Lower leg skin (tissue), 4 donors: Measurements from ENCODE around the gene CUTA. TPM values are rescaled to one million over a fixed set of nuclear protein-coding genes. Genes with fewer than 3 reads are reported as not detected.

Experiments
- DNase-seq, 2 donors: peaks; one replicate each; pipeline ENCODE4 v3.0.0-alpha.2; 2019; ENCODE audit warnings: low spot score in 2 of 2
- H3K4me3 ChIP-seq: fragments of 200-600 bp; sonication (generic); 2 replicates; pipeline ENCODE4 v1.5.1; 2017; ENCODE audit warnings: mild to moderate bottlenecking, low read depth; ENCODE audit not compliant: poor library complexity, severe bottlenecking
- POLR2A ChIP-seq, 2 donors: fragments of 450-650 bp; IDR thresholded peaks; one replicate each; pipeline ENCODE4 v1.6.1; 2016 to 2017; ENCODE audit warnings: antibody characterized with exemption in 2 of 2, mild to moderate bottlenecking in 1 of 2, moderate library complexity in 1 of 2
- WGBS, 2 donors: methylation state at CpG; one replicate each; pipeline ENCODE4 v1.1.5; 2018; 5-methylcytosine and 5-hydroxymethylcytosine counted together
- intact Hi-C: fragments of 100-400 bp; cut with DNase I; formaldehyde crosslinking; loops from one replicate; pipeline ENCODE4 v1.15.0; 2023; ENCODE audit warnings: low total_unique reads
- total RNA-seq, 4 donors: library from RNA; depleted of rRNA; stranded (reverse); fragments of >200 nt; gene quantifications; one replicate each; pipeline ENCODE4 v1.1.0, GENCODE V29; 2016
- TF ChIP-seq, protein P1 (sequence below), 3 donors: fragments of 450-650 bp; IDR thresholded peaks; one replicate each; pipeline ENCODE4 v1.5.1; 2016; ENCODE audit warnings: antibody characterized with exemption in 3 of 3, mild to moderate bottlenecking in 3 of 3, moderate library complexity in 2 of 3

CUTA gene
- total RNA-seq, 4 donors from 2014 or later = 96.5 to 162 (median 153) TPM

DNA sequence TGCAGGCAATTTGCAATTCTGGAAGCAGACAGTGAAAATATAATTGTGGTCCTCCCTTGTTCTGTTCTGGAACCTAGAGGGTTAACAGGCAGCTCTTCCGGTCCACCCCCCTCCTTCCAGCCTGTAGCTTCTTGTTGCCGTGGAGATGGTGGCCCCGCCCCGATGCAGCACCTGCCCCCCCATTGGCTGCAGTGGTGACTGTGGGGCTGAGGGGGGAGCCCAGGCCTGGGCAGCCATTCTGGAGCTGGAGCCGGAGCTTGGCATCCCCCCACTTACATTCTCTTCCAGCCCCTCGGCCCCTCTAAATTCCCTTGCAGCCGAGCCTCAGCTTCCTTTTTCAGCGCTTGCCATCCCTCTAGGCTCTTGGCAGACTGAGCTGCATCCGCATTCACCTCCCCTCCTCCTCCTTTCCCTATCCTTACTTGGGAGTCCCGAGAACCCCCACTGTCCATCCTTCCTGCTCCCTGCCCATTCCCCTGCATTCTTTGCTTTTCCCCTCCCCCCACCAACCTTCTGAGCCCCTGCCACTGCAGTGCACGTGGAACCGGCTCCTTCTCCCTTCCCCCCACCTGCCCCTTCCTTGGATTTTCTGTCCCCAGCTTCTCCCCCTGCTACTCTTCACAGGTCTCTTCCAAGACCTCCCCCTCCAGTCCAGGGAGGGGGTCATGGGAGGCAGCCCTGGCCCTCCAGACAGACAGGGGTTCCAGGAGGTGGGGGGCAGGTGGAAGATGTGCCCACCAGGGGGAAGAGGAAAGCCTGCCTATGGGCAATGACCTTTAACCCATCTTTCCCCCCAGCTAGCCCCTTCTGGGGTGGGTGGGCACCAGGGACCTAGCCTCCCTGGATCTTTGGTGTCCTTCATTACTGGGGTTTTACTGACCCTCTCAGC lies 13.3 kb upstream of the CUTA start:
- WGBS, 2 donors = 9 to 16% methylated on average over 12 of the region's 12 CpGs
- intact Hi-C loops = loop anchor here (10.0 kb wide), 1 partner anchor 134 kb away; no protein-coding TSS in a partner anchor
- H3K4me3 ChIP-seq = no peak overlapping the region
- DNase-seq = no peak
- TF ChIP-seq, protein P1, sequence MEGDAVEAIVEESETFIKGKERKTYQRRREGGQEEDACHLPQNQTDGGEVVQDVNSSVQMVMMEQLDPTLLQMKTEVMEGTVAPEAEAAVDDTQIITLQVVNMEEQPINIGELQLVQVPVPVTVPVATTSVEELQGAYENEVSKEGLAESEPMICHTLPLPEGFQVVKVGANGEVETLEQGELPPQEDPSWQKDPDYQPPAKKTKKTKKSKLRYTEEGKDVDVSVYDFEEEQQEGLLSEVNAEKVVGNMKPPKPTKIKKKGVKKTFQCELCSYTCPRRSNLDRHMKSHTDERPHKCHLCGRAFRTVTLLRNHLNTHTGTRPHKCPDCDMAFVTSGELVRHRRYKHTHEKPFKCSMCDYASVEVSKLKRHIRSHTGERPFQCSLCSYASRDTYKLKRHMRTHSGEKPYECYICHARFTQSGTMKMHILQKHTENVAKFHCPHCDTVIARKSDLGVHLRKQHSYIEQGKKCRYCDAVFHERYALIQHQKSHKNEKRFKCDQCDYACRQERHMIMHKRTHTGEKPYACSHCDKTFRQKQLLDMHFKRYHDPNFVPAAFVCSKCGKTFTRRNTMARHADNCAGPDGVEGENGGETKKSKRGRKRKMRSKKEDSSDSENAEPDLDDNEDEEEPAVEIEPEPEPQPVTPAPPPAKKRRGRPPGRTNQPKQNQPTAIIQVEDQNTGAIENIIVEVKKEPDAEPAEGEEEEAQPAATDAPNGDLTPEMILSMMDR (IDR thresholded peaks at IDR 0.05) = no peak
- no peak for TF ChIP-seq POLR2A (IDR thresholded peaks at IDR 0.05)

DNA sequence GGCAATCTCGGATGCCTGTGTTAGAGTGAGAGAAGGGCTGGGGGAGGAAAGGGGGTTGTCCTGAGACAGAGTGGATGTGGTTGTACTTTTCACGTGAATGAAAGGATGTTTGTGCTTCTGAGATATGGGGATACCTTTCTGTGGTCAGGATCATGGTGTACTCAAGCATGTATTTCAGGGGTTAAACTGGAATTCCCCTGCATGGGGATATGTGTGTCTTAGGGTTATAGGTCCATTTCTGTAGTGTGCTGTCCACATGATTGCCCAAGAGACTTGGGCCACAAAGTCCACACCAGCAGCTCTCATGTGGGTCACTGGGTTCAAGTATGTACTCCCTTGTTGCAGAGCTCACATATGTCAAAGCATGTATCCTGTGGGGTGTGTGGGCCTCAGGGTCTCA lies 12.4 kb upstream of the CUTA start:
- H3K4me3 ChIP-seq = no peak overlapping the region
- 50 to 51% methylated on average over 2 of the region's 2 CpGs for WGBS, 2 donors
- DNase-seq = no peak
- intact Hi-C loops = loop anchor here (10.0 kb wide), 1 partner anchor 134 kb away; no protein-coding TSS in a partner anchor
- TF ChIP-seq, protein P1 (IDR thresholded peaks at IDR 0.05) = no peak
- TF ChIP-seq POLR2A (IDR thresholded peaks at IDR 0.05) = no peak

DNA sequence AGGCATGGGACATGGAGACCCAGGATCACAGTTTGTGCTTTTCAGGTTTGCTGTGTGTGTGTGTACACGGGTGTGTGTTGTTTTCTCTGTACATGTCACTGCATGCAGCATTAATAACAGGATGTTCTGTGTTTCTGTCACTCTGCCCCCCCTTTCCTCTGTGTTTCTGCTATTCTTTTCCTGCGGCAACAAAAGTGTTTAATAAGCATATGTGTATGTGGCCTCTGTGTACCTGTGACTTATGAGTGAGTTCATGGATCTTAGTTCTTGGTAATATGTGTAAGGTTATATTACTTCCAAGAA lies 11.8 kb upstream of the CUTA start:
- TF ChIP-seq, protein P1 (IDR thresholded peaks at IDR 0.05) = no peak
- no peak for TF ChIP-seq POLR2A (IDR thresholded peaks at IDR 0.05)
- 15 to 27% methylated on average over 2 of the region's 2 CpGs for WGBS, 2 donors
- no peak overlapping the region for H3K4me3 ChIP-seq
- intact Hi-C loops = loop anchor here (10.0 kb wide), 1 partner anchor 135 kb away; no protein-coding TSS in a partner anchor
- no peak for DNase-seq

DNA sequence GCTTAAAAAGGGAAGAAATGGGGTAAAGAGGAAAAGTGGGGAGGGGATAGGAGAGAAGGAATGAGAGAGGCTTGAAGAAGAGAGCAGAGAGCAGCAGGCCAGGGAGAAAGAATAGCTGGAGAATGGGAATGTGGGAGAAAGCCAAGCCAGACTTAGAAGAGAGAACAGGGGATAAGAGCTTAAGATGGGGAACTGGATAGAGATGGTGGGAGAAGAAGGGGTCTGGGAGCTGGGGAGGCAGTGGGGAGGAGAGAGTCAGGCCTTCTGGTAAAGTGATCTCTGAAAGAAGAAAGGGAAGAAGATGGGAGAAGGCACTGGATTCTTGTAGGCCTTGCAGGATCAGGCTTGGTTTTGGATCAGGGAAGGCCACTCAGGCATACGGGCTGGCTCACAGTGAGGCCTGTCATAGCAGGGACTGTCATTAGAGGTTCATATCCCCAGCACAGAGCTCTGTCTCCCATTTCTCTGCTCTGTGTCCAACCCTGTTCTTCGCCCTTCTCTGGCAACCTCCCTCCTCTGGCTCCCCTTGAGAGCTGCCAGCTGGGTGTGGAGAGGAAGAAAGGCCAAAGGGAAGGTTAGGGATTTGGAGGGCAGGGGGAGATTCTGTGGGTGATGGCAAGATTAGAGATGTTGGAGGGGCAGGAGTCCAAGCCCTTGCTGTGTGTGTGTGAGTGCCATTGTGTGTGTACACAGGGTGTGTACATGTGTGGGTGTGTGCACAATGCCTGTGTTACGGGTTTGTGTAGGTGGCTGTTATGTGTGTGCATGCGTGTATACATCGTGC lies 11.3 kb upstream of the CUTA start:
- 20 to 34% methylated on average over 5 of the region's 5 CpGs for WGBS, 2 donors
- TF ChIP-seq, protein P1 (IDR thresholded peaks at IDR 0.05) = no peak
- no peak for TF ChIP-seq POLR2A (IDR thresholded peaks at IDR 0.05)
- no peak overlapping the region for H3K4me3 ChIP-seq
- DNase-seq = no peak
- intact Hi-C loops = no loop called here

DNA sequence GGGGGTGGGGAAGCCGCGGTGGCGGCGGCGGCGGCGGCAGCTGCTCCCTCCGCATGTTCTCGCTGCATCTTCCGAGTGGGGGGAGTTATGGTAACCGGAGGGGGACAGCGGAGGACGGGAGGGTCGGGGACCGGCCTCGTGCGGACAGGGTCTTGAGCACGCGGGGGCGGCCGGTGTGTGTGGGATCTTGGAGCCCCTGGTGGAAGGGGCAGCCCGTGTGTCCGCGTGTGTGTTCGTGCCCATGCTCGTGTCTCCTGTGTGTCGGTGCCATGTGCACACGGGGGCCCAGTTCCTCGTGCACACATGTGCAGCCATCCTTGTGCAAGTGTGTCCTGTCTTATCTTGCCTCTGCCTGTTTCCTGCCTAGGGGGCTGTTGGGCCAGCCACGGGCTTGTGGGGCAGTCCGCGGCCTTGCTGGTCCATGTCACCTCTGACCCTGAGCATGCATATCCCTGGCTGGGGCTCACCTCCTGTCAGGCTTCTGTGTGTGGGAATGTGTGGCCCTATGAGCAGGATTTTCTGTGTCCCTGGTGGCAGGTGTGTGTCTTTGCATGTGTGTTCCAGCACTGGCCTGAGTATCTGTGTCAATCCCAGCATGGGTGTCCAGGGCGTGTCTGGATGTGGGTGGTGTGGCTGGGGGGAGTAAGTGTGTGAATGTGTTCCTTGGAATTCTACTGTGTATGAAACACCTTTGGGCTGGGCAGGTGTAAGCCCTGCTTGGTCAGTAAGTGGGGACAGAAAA lies 10.5 kb upstream of the CUTA start:
- intact Hi-C loops = no loop called here
- 2 to 6% methylated on average over 13 to 24 of the region's 33 CpGs for WGBS, 2 donors
- no peak for DNase-seq

More for the DNA sequence above, 10.5 kb upstream of the CUTA start:
- H3K4me3 ChIP-seq = no peak overlapping the region
- no peak for TF ChIP-seq POLR2A (IDR thresholded peaks at IDR 0.05)
- TF ChIP-seq, protein P1 (IDR thresholded peaks at IDR 0.05) = no peak
